GM19467 (cell line): ENCODE data around the gene CDK18.

Experiments
- ATAC-seq: cut with Tn5 transposase; IDR thresholded peaks from one replicate; pipeline ENCODE4 v1.9.1; 2021; ENCODE audit warnings: mild to moderate bottlenecking, moderate library complexity; ENCODE audit not compliant: unreplicated experiment

Gene CDK18

DNA sequence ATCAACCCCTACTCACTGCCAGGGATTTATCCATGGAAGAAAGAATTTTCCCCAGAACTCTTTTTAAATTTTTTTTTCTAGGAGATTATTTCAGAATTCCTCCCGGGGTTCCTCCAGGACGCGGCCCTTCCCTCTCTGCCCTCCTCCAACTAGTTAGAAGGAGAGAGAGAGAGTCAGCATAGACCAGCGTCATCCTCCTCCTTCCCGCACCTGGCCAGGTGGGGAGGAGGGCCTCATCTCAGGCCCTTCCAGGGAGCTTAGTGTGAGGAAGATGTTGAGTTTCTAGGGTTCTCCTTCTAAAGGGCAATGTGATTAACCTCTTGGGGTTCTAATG lies 63.6 kb downstream of the CDK18 start:
- no peak for ATAC-seq

- ATAC-seq = no peak
Measured at GRCh38 chr1:205568469-205569361, 64.2 kb downstream of the CDK18 start.

DNA sequence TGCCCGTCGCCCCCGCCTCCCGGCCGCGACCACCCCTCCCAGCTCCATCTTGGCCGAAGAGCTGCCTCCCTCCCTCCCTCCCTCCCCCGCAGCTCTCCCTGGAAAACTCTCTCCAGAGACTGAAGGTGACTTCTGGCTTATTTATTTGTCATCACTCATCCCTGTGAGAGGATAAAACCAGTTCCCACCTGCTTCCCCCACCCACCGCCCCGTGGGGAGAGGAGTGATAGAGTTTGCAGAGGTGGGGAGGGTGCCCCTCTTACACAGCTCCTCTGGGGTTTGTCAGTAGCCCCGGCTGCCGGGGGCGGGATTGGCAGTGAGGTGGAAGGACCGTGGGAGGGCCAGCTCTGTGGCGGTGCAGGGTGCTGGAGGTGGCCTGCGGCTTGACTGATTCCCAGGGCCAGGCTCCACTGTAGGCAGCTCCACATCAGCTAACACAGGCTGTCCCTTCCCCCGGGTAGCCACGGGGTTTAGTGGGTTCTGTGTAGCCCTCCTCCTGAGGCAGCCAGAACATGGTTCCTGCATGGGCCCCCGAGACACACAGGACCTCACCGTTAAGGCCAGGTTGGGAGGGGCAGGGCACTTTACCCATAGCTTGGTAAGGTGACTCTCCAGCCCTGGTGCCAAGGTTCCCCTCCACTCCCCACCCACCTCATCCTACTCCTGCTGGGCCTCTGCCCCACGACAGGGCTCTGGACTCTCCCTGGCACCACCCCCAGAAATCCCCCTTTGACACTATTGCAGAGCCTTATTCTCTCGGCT lies 65.1 kb downstream of the CDK18 start:
- ATAC-seq = no peak

GRCh38 chr1:205570173-205570501 lies 65.7 kb downstream of the CDK18 start:
- no peak for ATAC-seq

- no peak for ATAC-seq
Measured at GRCh38 chr1:205570796-205571537, 66.5 kb downstream of the CDK18 start.

- ATAC-seq = no peak
Measured at GRCh38 chr1:205571747-205572146, 67.3 kb downstream of the CDK18 start.

DNA sequence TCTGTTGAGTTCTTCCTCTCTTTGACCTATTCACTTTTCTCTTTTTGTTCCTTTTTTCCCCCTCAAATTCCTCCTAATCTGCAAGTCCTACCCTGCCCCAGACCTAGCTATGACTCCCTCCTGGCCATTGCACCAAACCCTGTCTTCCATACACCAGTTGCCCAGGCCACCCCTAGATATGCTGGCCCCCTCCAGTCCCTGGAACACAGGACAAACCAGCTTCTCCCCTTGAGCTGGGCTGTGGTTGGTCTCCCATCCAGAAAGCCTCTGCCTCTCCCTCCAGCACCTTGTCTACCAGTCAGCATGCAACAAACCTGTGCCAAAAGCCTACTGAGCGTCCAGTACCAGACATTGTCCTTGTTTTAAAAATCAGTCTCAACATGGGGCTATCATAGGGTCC lies 68.0 kb downstream of the CDK18 start:
- no peak for ATAC-seq

DNA sequence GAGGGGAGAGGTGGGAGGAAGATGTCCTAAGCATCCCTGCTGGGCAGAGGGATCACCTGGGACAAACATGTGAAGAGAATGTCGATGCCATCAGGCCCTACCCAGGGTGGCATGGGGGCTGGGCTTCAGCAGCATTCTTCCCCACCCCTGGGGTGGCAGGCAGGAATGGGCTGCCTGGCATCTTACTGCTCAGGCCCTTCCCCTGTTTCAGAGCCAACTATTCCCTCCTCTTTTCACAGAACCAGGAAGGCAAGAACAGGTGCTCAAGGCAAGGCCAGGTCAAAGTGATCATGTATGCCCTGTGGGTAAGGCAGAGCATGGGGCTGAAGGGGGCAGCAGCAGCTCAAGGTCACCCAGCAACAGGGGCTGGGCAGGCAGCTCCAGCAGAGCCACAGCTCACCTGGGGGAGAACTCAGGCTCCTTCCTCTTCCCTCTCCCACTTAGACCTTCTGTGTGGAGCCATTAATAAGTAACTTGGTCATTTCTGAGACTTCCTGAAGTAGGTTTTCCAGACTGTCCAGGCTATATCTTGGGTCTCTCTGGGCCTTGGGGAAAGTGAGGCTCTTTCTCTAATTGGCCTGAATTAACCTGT lies 70.9 kb downstream of the CDK18 start:
- no peak for ATAC-seq

- ATAC-seq = no peak
Measured at GRCh38 chr1:205576011-205576410, 71.5 kb downstream of the CDK18 start.

DNA sequence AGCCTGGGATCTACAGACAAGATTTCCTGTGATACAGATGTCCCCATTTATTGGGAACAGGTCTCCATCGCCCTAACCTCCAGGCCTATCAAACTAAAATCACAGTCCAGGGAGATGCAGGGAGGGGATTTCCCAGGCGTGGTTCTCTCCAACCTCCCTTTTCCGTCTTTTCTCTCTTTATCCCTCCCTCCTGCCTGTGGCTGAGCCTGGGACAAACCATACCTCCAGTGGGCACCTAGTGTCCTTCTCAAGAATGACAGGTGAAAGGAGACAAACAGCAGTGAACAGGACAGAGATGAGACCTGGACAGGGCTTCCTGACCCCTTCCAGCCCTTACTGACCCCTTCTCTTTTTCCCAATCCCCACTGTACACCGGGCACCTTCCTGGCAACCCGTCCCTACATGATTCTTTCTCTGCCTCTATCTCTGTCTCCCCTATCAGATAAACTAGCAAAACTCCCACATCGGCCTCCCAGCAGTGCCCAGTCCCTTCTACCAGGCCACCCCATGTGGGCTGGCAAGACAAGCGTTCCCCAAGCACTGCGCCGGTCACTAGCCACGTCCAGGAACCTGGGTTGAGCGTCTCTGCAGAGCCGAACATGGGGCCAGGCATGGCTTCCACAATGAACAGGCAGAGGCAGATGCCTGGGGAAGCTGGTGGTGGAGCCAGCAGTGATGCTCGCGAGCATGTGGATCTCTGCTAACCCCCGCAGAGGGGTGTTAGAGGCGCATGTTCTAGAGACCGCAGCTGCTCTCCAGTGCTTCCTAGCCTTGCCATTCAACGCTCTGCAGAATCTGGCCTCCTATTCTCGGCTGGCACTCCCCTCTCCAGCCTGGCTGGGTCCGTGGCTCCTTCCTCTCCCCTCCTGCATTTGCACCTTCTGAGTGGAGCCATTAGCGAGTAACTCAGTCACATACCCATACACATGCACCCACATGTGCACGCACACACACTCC lies 72.6 kb downstream of the CDK18 start:
- no peak for ATAC-seq

- ATAC-seq = no peak
Measured at GRCh38 chr1:205577874-205578658, 73.6 kb downstream of the CDK18 start.

- ATAC-seq = no peak
Measured at GRCh38 chr1:205578780-205579571, 74.5 kb downstream of the CDK18 start.

- ATAC-seq = no peak
Measured at GRCh38 chr1:205579711-205580110, 75.2 kb downstream of the CDK18 start.

GRCh38 chr1:205580140-205580922 lies 75.9 kb downstream of the CDK18 start:
- no peak for ATAC-seq

GRCh38 chr1:205580923-205581180 lies 76.4 kb downstream of the CDK18 start:
- no peak for ATAC-seq

GRCh38 chr1:205581321-205581980 lies 77.0 kb downstream of the CDK18 start:
- ATAC-seq = no peak

- ATAC-seq = no peak
Measured at GRCh38 chr1:205582046-205582445, 77.6 kb downstream of the CDK18 start.
